Type B pancreatic cell (in vitro differentiated cells): ENCODE measurements around the gene GON4L. TPM values are rescaled to one million over a fixed set of nuclear protein-coding genes. Genes with fewer than 3 reads are reported as not detected.

Experiments used
- DNase-seq: peaks from one replicate; pipeline ENCODE4 v3.0.0; 2021; ENCODE audit warnings: mixed read lengths; ENCODE audit not compliant: unreplicated experiment; ENCODE audit errors: extremely low spot score
- H3K27ac Mint-ChIP-seq: 2 replicates; pipeline ENCODE4 v1.8.0; 2021; ENCODE audit warnings: mild to moderate bottlenecking, mixed read lengths
- H3K27me3 Mint-ChIP-seq: 2 replicates; pipeline ENCODE4 v1.8.0; 2021; ENCODE audit warnings: mixed read lengths
- H3K36me3 Mint-ChIP-seq: 2 replicates; pipeline ENCODE4 v1.8.0; 2021; ENCODE audit warnings: mixed read lengths
- H3K4me1 Mint-ChIP-seq: one replicate; pipeline ENCODE4 v1.8.0; 2021; ENCODE audit warnings: mixed read lengths; ENCODE audit not compliant: unreplicated experiment
- H3K4me3 Mint-ChIP-seq: 2 replicates; pipeline ENCODE4 v1.8.0; 2021; ENCODE audit warnings: mild to moderate bottlenecking, mixed read lengths
- H3K9me3 Mint-ChIP-seq: 2 replicates; pipeline ENCODE4 v1.8.0; 2021; ENCODE audit warnings: mixed read lengths
- CTCF ChIP-seq: fragments of 200-600 bp; sonication (generic); conservative IDR thresholded peaks from 2 replicates; pipeline ENCODE4 v1.5.0; 2021; ENCODE audit warnings: antibody characterized with exemption, mild to moderate bottlenecking
- long read RNA-seq: library from polyadenylated mRNA; unstranded; transcript quantifications from one replicate; pipeline ENCODE4 v2.0.0, GENCODE V29; 2020
- total RNA-seq: library from RNA; stranded (reverse); gene quantifications from 2 replicates; pipeline ENCODE4 v1.2.1, GENCODE V29; 2021; ENCODE audit warnings: low replicate concordance

The GON4L gene
- total RNA-seq: 48.0 and 59.3 TPM in 2 replicates
- long read RNA-seq, partial matches to known transcripts: 15 of 34 reads
- long read RNA-seq, other reads (novel, unspliced or antisense): 19 of 34 reads

- Mint-ChIP-seq H3K9me3 (no peaks in the 10 kb centered on the region), H3K36me3 (peaks cover 15% of the 10 kb centered on the region), H3K27me3 (peaks cover 16% of the 10 kb centered on the region), H3K27ac (peak within 1 kb of the TSS; percentile 98), H3K4me1 (peaks cover 13% of the 10 kb centered on the region), H3K4me3 (peak within 1 kb of the TSS; percentile 100)
- DNase-seq: peak; percentile 85
- no peak for TF ChIP-seq CTCF
Measured at GRCh38 chr1:155856975-155857930, at the start of gene GON4L. GON4L (minus strand) TSS chr1:155857214; CDS start chr1:155853780, 3,434 bp downstream.

DNA sequence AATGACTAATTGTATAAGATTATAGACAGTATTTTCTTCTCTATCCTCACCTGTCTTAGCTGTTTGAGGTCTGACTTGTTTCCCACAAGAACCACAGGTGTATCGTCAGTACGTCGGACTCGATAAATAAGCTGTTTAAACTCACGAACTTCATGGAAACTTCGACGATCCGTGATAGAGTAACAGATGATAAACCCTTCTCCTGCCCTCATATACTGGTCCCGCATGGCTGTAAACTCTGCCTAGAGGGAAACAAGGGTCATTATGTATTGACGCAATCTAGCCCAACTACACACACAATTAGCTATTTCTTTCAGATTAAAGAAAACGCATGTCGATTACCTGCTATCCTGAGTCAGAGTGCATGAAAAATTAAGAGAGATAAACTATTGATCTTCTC is 47.2 kb upstream of the GON4L start:
- Mint-ChIP-seq H3K27me3 (no peaks in the 10 kb centered on the region), H3K9me3 (no peaks in the 10 kb centered on the region), H3K4me1 (no peaks in the 10 kb centered on the region), H3K4me3 (no peak overlapping the region), H3K36me3 (peaks cover 12% of the 10 kb centered on the region), H3K27ac (no peak overlapping the region)
- TF ChIP-seq CTCF: no peak
- DNase-seq: no peak

DNA sequence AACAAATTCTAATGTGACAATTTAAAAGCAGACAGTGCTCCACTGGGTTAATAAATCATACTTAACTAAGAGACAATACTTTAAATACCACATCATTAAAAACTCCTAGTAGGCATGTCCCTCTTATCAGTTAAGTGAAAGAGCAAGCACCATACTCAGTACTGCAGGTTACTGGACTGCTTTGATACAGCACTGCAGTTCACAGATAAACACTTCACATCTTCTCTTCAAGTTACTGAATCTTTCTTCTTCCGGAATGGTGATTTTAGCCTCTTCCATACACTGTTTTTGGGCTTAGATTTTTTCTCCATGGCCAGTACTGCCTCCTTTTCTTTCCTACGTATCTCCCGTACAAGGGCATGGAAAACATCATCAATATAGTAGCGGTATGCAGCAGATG is 43.1 kb upstream of the GON4L start:
- Mint-ChIP-seq H3K27me3 (no peaks in the 10 kb centered on the region), H3K27ac (no peak overlapping the region), H3K4me3 (no peak overlapping the region), H3K4me1 (no peaks in the 10 kb centered on the region), H3K36me3 (peaks cover 16% of the 10 kb centered on the region), H3K9me3 (no peaks in the 10 kb centered on the region)
- no peak for TF ChIP-seq CTCF
- no peak for DNase-seq

DNA sequence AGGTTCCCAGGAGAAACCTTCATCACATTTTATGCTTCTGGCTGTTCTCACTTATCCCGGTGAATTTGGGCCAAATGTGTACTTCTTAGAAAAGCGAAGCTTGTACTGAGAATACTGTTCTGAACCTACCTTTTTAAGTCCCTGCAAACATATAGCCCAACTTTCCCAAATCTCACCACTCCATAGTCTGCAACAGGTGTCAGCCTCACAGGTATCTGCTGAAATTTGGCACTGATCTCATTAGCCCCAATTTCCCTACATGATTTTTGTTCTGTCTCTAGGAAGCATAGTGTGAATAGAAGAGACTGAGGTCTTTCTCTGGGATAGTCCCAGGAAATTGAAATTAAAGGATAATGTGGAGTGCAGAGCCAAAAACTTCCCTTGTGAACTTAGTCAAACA is 42.7 kb upstream of the GON4L start:
- no peak for TF ChIP-seq CTCF
- DNase-seq: no peak
- no peaks in the 10 kb centered on the region for H3K27me3 Mint-ChIP-seq
- H3K4me1 Mint-ChIP-seq: no peaks in the 10 kb centered on the region
- no peak overlapping the region for H3K4me3 Mint-ChIP-seq
- no peak overlapping the region for H3K27ac Mint-ChIP-seq
- peaks cover 15% of the 10 kb centered on the region for H3K36me3 Mint-ChIP-seq
- H3K9me3 Mint-ChIP-seq: no peaks in the 10 kb centered on the region

- DNase-seq: no peak
- no peaks in the 10 kb centered on the region for H3K4me1 Mint-ChIP-seq
- TF ChIP-seq CTCF: no peak
- no peaks in the 10 kb centered on the region for H3K27me3 Mint-ChIP-seq
- H3K9me3 Mint-ChIP-seq: no peaks in the 10 kb centered on the region
- no peak overlapping the region for H3K4me3 Mint-ChIP-seq
- H3K36me3 Mint-ChIP-seq: peaks cover 10% of the 10 kb centered on the region
- no peak overlapping the region for H3K27ac Mint-ChIP-seq
Measured at GRCh38 chr1:155898888-155899287, 41.9 kb upstream of the GON4L start.
